ENCODE data around the gene VAT1. TPM values are rescaled to one million over a fixed set of nuclear protein-coding genes. Genes with fewer than 3 reads are reported as not detected.

VAT1 gene
- total RNA-seq = 100 to 1,000 TPM in 1 of 2 donors, 10 to 100 TPM in 1; 83.7 to 101 TPM

DNA sequence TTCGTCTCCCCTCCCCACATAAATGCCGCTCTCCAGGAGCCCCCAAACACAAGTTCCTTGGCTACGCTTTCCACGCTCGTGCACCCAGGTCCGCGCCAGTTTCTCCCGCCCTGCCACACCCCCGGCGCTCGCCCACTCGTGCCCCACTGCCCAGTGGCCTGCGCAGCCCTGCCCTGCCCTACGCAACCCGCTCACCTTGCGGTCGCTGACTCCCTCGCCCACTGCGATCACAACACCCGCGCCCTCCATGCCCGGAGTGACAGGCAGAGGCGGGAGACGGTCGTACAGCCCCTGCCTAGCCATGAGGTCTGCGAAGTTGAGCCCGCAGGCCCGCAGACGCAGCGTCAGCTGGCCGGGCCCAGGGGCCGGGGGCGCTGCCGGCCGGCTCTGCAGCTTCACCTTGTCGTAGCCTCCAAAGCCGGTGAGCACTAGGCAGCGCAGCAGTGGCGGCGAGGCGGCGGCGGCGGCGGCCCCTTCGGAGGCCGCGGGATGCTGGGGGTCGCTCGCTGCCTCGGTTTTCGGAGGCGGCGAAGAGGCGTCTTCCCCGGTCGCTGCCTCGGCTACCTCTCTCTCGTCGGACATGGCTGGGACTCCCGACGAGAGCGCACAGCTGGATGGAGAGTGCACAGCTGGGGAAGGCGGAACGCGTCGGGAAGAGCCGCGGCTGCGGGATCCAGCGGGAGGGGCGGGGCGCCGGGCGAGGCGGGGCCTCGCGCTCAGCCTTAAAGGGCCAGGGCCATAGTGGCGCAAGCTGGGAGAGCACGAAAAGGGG lies at the start of gene VAT1:
VAT1 (minus strand) TSS at position 645 of the 772 bp plus-strand sequence; CDS start at position 582, 63 bp downstream.
- no peaks in the 10 kb centered on the region for H3K9me3 ChIP-seq
- H3K4me3 ChIP-seq = peak within 1 kb of the TSS; percentile 55 to 90
- TF ChIP-seq POLR2A (IDR thresholded peaks at IDR 0.05) = peak; percentile 33 to 58 (median 55)
- peak in 2 of 7 experiments; percentile 4 to 6 for TF ChIP-seq CTCF (IDR thresholded peaks at IDR 0.05)
- H3K27ac ChIP-seq = peak within 1 kb of the TSS; percentile 63 to 83 (median 76)
- ATAC-seq = peak; percentile 68
- WGBS, 2 donors = 0% methylated on average over 3 to 78 of the region's 80 CpGs
- H3K4me1 ChIP-seq = peaks cover 31% of the 10 kb centered on the region
- DNase-seq = peak; percentile 82 to 86 (median 83)
- no peaks in the 10 kb centered on the region for H3K36me3 ChIP-seq (replicated peaks in 1 of 2; ENCODE audit: insufficient read depth in 1 of 2, low read depth in 2 of 2)
- H3K27me3 ChIP-seq = no peaks in the 10 kb centered on the region
- intact Hi-C loops (cut with DNase I) = loop anchor here (10.0 kb wide), 2 partner anchors 113 to 293 kb away; no protein-coding TSS in a partner anchor

GRCh38 chr17:43070872-43071271 lies 48.7 kb upstream of the VAT1 start:
- Histone ChIP-seq H3K9me3 (no peaks in the 10 kb centered on the region), H3K36me3 (replicated peaks in 1 of 2; ENCODE audit: insufficient read depth in 1 of 2, low read depth in 2 of 2) (no peaks in the 10 kb centered on the region), H3K27me3 (no peaks in the 10 kb centered on the region), H3K27ac (no peak overlapping the region), H3K4me1 (no peaks in the 10 kb centered on the region), H3K4me3 (no peak overlapping the region)
- no peak for TF ChIP-seq POLR2A (IDR thresholded peaks at IDR 0.05)
- no peak for TF ChIP-seq CTCF (IDR thresholded peaks at IDR 0.05)
- WGBS, 2 donors = 41 to 81% methylated on average over 1 of the region's 1 CpG
- ATAC-seq (no peak), DNase-seq (no peak)
- intact Hi-C loops (cut with DNase I) = no loop called here

GRCh38 chr17:43070257-43070656 lies 48.1 kb upstream of the VAT1 start:
- DNase-seq (no peak), ATAC-seq (no peak)
- TF ChIP-seq CTCF (IDR thresholded peaks at IDR 0.05) (no peak), POLR2A (IDR thresholded peaks at IDR 0.05) (no peak)
- Histone ChIP-seq H3K27me3 (no peaks in the 10 kb centered on the region), H3K9me3 (no peaks in the 10 kb centered on the region), H3K4me1 (no peaks in the 10 kb centered on the region), H3K36me3 (replicated peaks in 1 of 2; ENCODE audit: insufficient read depth in 1 of 2, low read depth in 2 of 2) (no peaks in the 10 kb centered on the region), H3K4me3 (no peak overlapping the region), H3K27ac (no peak overlapping the region)
- 82 to 90% methylated on average over 1 of the region's 1 CpG for WGBS, 2 donors
- intact Hi-C loops (cut with DNase I) = no loop called here

GRCh38 chr17:43069368-43069898 lies 47.2 kb upstream of the VAT1 start:
- no peak for DNase-seq
- ATAC-seq = no peak
- no peak overlapping the region for H3K4me3 ChIP-seq
- no peaks in the 10 kb centered on the region for H3K9me3 ChIP-seq
- no peak overlapping the region for H3K27ac ChIP-seq
- H3K4me1 ChIP-seq = no peaks in the 10 kb centered on the region
- intact Hi-C loops (cut with DNase I) = no loop called here
- H3K27me3 ChIP-seq = no peaks in the 10 kb centered on the region
- WGBS, 2 donors = 71 to 79% methylated on average over 3 of the region's 3 CpGs
- no peaks in the 10 kb centered on the region for H3K36me3 ChIP-seq (replicated peaks in 1 of 2; ENCODE audit: insufficient read depth in 1 of 2, low read depth in 2 of 2)
- no peak for TF ChIP-seq CTCF (IDR thresholded peaks at IDR 0.05)
- TF ChIP-seq POLR2A (IDR thresholded peaks at IDR 0.05) = no peak
